ENCODE data around the gene CEP250. TPM values are rescaled to one million over a fixed set of nuclear protein-coding genes. Genes with fewer than 3 reads are reported as not detected.
A peak's percentile ranks its signal among the peaks of the same experiment; 100 is the strongest.
"Not testable (repeated sequence)": the region's sequence is repeated elsewhere in the genome, so short reads cannot be mapped to it uniquely, and the experiment has no call there.

Gene CEP250
- total and polyA plus RNA-seq, 3 experiments from 2014 or later = 17.2 to 42.2 (median 34.8) TPM

GRCh38 chr20:35551503-35551902, 96.1 kb downstream of the CEP250 start:
- Mint-ChIP-seq H3K36me3 (peaks cover 3 to 23% (median 13%) of the 10 kb centered on the region in 3 donors), H3K27ac (no peak overlapping the region), H3K4me3 (no peak overlapping the region), H3K4me1 (no peaks in the 10 kb centered on the region), H3K27me3 (no peaks in the 10 kb centered on the region), H3K9me3 (no peaks in the 10 kb centered on the region)
- Histone ChIP-seq H3K27me3 (ENCODE audit: insufficient read depth, low read length, poor library complexity, severe bottlenecking) (no peaks in the 10 kb centered on the region), H3K4me3 (ENCODE audit: low read length) (no peak overlapping the region), H3K36me3 (ENCODE audit: insufficient read depth, low read length) (peaks cover 20% of the 10 kb centered on the region), H3K4me1 (ENCODE audit: insufficient read depth, low read length) (no peaks in the 10 kb centered on the region), H3K27ac (ENCODE audit: low read depth, low read length) (no peak overlapping the region), H3K9me3 (ENCODE audit: low read length) (no peaks in the 10 kb centered on the region)
- POLR2A ChIA-PET = no interaction called here
- CTCF ChIA-PET = interaction anchor here (0.9 kb wide), 1 partner anchor 50 kb away, joined by 3 read pairs; no protein-coding TSS in a partner anchor
- DNase-seq = no peak

GRCh38 chr20:35552914-35553313, 97.5 kb downstream of the CEP250 start:
- Mint-ChIP-seq H3K36me3 (peaks cover 3 to 19% (median 17%) of the 10 kb centered on the region in 3 donors), H3K9me3 (no peaks in the 10 kb centered on the region), H3K4me3 (no peak overlapping the region), H3K27me3 (no peaks in the 10 kb centered on the region), H3K4me1 (no peaks in the 10 kb centered on the region), H3K27ac (no peak overlapping the region)
- POLR2A ChIA-PET = interaction anchor here (0.7 kb wide), 1 partner anchor 166 kb away, joined by 6 read pairs; no protein-coding TSS in a partner anchor
- CTCF ChIA-PET = no interaction called here
- H3K36me3 ChIP-seq (ENCODE audit: insufficient read depth, low read length) = peaks cover 20% of the 10 kb centered on the region
- no peaks in the 10 kb centered on the region for H3K4me1 ChIP-seq (ENCODE audit: insufficient read depth, low read length)
- no peak for DNase-seq
- no peaks in the 10 kb centered on the region for H3K9me3 ChIP-seq (ENCODE audit: low read length)
- H3K27me3 ChIP-seq (ENCODE audit: insufficient read depth, low read length, poor library complexity, severe bottlenecking) = no peaks in the 10 kb centered on the region
- no peak overlapping the region for H3K4me3 ChIP-seq (ENCODE audit: low read length)
- H3K27ac ChIP-seq (ENCODE audit: low read depth, low read length) = no peak overlapping the region

- H3K27me3 Mint-ChIP-seq; H3K4me1 Mint-ChIP-seq; H3K9me3 ChIP-seq (ENCODE audit: low read length); H3K27ac ChIP-seq (ENCODE audit: low read depth, low read length); H3K4me3 ChIP-seq (ENCODE audit: low read length); CTCF ChIA-PET; H3K4me3 Mint-ChIP-seq; H3K4me1 ChIP-seq (ENCODE audit: insufficient read depth, low read length); DNase-seq; H3K27me3 ChIP-seq (ENCODE audit: insufficient read depth, low read length, poor library complexity, severe bottlenecking); H3K9me3 Mint-ChIP-seq: not testable (repeated sequence)
- Mint-ChIP-seq H3K27ac (peak overlapping the region in 1 of 8 donors; percentile 39), H3K36me3 (peaks cover 1 to 17% (median 3%) of the 10 kb centered on the region in 3 donors)
- H3K36me3 ChIP-seq (ENCODE audit: insufficient read depth, low read length) = peaks cover 16% of the 10 kb centered on the region
- POLR2A ChIA-PET = interaction anchor here (0.6 kb wide), 1 partner anchor 160 kb away, joined by 4 read pairs; no protein-coding TSS in a partner anchor
Observed at GRCh38 chr20:35555461-35555860, 100.1 kb downstream of the CEP250 start.

GRCh38 chr20:35555951-35556645, 100.7 kb downstream of the CEP250 start:
- H3K36me3 ChIP-seq (ENCODE audit: insufficient read depth, low read length) = peaks cover 16% of the 10 kb centered on the region

GRCh38 chr20:35556871-35557270, 101.5 kb downstream of the CEP250 start:
- H3K27ac ChIP-seq (ENCODE audit: low read depth, low read length) = no peak overlapping the region
- H3K9me3 ChIP-seq (ENCODE audit: low read length) = no peaks in the 10 kb centered on the region
- Mint-ChIP-seq H3K9me3 (no peaks in the 10 kb centered on the region), H3K4me1 (no peaks in the 10 kb centered on the region), H3K27ac (no peak overlapping the region), H3K36me3 (peaks cover 1 to 17% (median 3%) of the 10 kb centered on the region in 3 donors), H3K4me3 (no peak overlapping the region), H3K27me3 (peaks cover 2 to 4% of the 10 kb centered on the region in 2 donors)
- no peaks in the 10 kb centered on the region for H3K4me1 ChIP-seq (ENCODE audit: insufficient read depth, low read length)
- H3K27me3 ChIP-seq (ENCODE audit: insufficient read depth, low read length, poor library complexity, severe bottlenecking) = no peaks in the 10 kb centered on the region
- ChIA-PET CTCF (no interaction called here), POLR2A (no interaction called here)
- no peak for DNase-seq
- H3K36me3 ChIP-seq (ENCODE audit: insufficient read depth, low read length) = peaks cover 9% of the 10 kb centered on the region
- H3K4me3 ChIP-seq (ENCODE audit: low read length) = no peak overlapping the region

More at GRCh38 chr20:35555951-35556645, 100.7 kb downstream of the CEP250 start:
- no peak overlapping the region for H3K4me3 ChIP-seq (ENCODE audit: low read length)
- no peaks in the 10 kb centered on the region for H3K9me3 ChIP-seq (ENCODE audit: low read length)
- H3K27ac Mint-ChIP-seq = peak overlapping the region in 1 of 8 donors; percentile 39
- no peaks in the 10 kb centered on the region for H3K4me1 Mint-ChIP-seq
- ChIA-PET CTCF (no interaction called here), POLR2A (no interaction called here)
- H3K27me3 ChIP-seq (ENCODE audit: insufficient read depth, low read length, poor library complexity, severe bottlenecking) = no peaks in the 10 kb centered on the region
- H3K4me3 Mint-ChIP-seq = no peak overlapping the region
- peaks cover 1 to 17% (median 3%) of the 10 kb centered on the region in 3 donors for H3K36me3 Mint-ChIP-seq
- peaks cover 0 to 3% of the 10 kb centered on the region in 2 donors for H3K27me3 Mint-ChIP-seq
- H3K9me3 Mint-ChIP-seq = no peaks in the 10 kb centered on the region
- H3K27ac ChIP-seq (ENCODE audit: low read depth, low read length) = no peak overlapping the region
- no peak for DNase-seq
- no peaks in the 10 kb centered on the region for H3K4me1 ChIP-seq (ENCODE audit: insufficient read depth, low read length)

GRCh38 chr20:35558451-35558850, 103.1 kb downstream of the CEP250 start:
- Histone ChIP-seq H3K4me3 (ENCODE audit: low read length) (no peak overlapping the region), H3K4me1 (ENCODE audit: insufficient read depth, low read length) (no peaks in the 10 kb centered on the region), H3K9me3 (ENCODE audit: low read length) (no peaks in the 10 kb centered on the region), H3K27me3 (ENCODE audit: insufficient read depth, low read length, poor library complexity, severe bottlenecking) (no peaks in the 10 kb centered on the region), H3K36me3 (ENCODE audit: insufficient read depth, low read length) (peaks cover 6% of the 10 kb centered on the region), H3K27ac (ENCODE audit: low read depth, low read length) (no peak overlapping the region)
- H3K27me3 Mint-ChIP-seq = peaks cover 4% of the 10 kb centered on the region in 2 donors
- peak overlapping the region in 1 of 8 donors; percentile 80 for H3K27ac Mint-ChIP-seq
- ChIA-PET CTCF (no interaction called here), POLR2A (no interaction called here)
- H3K4me3 Mint-ChIP-seq = no peak overlapping the region
- peaks cover 1 to 17% (median 3%) of the 10 kb centered on the region in 3 donors for H3K36me3 Mint-ChIP-seq
- no peaks in the 10 kb centered on the region for H3K4me1 Mint-ChIP-seq
- DNase-seq = no peak
- H3K9me3 Mint-ChIP-seq = no peaks in the 10 kb centered on the region

GRCh38 chr20:35559042-35559693, 103.8 kb downstream of the CEP250 start:
- H3K36me3 Mint-ChIP-seq = peaks cover 1 to 17% (median 3%) of the 10 kb centered on the region in 3 donors
- POLR2A ChIA-PET = no interaction called here

GRCh38 chr20:35560105-35560511, 104.7 kb downstream of the CEP250 start:
- Mint-ChIP-seq H3K27me3 (peaks cover 4 to 7% of the 10 kb centered on the region in 2 donors), H3K27ac (peak overlapping the region in 1 of 8 donors; percentile 50), H3K36me3 (peaks cover 1 to 13% (median 2%) of the 10 kb centered on the region in 3 donors), H3K4me3 (no peak overlapping the region), H3K9me3 (no peaks in the 10 kb centered on the region), H3K4me1 (no peaks in the 10 kb centered on the region)
- no peak overlapping the region for H3K27ac ChIP-seq (ENCODE audit: low read depth, low read length)
- no peaks in the 10 kb centered on the region for H3K27me3 ChIP-seq (ENCODE audit: insufficient read depth, low read length, poor library complexity, severe bottlenecking)
- H3K4me1 ChIP-seq (ENCODE audit: insufficient read depth, low read length) = no peaks in the 10 kb centered on the region
- peaks cover 2% of the 10 kb centered on the region for H3K36me3 ChIP-seq (ENCODE audit: insufficient read depth, low read length)
- H3K9me3 ChIP-seq (ENCODE audit: low read length) = no peaks in the 10 kb centered on the region
- DNase-seq = no peak
- ChIA-PET CTCF (no interaction called here), POLR2A (no interaction called here)
- no peak overlapping the region for H3K4me3 ChIP-seq (ENCODE audit: low read length)

More at GRCh38 chr20:35559042-35559693, 103.8 kb downstream of the CEP250 start:
- peaks cover 6% of the 10 kb centered on the region for H3K36me3 ChIP-seq (ENCODE audit: insufficient read depth, low read length)
- H3K4me3 ChIP-seq (ENCODE audit: low read length) = no peak overlapping the region
- H3K4me1 ChIP-seq (ENCODE audit: insufficient read depth, low read length) = no peaks in the 10 kb centered on the region
- CTCF ChIA-PET = no interaction called here
- H3K9me3 ChIP-seq (ENCODE audit: low read length) = no peaks in the 10 kb centered on the region
- peaks cover 4 to 7% of the 10 kb centered on the region in 2 donors for H3K27me3 Mint-ChIP-seq
- H3K27ac ChIP-seq (ENCODE audit: low read depth, low read length) = no peak overlapping the region
- H3K27me3 ChIP-seq (ENCODE audit: insufficient read depth, low read length, poor library complexity, severe bottlenecking) = no peaks in the 10 kb centered on the region
- H3K4me3 Mint-ChIP-seq = no peak overlapping the region
- no peaks in the 10 kb centered on the region for H3K9me3 Mint-ChIP-seq
- DNase-seq = no peak
- H3K27ac Mint-ChIP-seq = peak overlapping the region in 1 of 8 donors; percentile 41
- no peaks in the 10 kb centered on the region for H3K4me1 Mint-ChIP-seq

Data from CD8-positive, alpha-beta memory T cell (primary cell).